AG10803 (cell line): ENCODE measurements around the gene TNFRSF11A.

Experiments used
- DNase-seq: peaks from one replicate; pipeline ENCODE4 v3.0.0; 2010; ENCODE audit warnings: low read depth
- H3K4me3 ChIP-seq: 2 replicates; pipeline ENCODE4 v1.5.1; 2011; ENCODE audit warnings: mild to moderate bottlenecking, low read length, control low read depth
- CTCF ChIP-seq: conservative IDR thresholded peaks from 2 replicates; pipeline ENCODE4 v1.5.1; 2011; ENCODE audit warnings: mild to moderate bottlenecking, low read length, control low read depth, inconsistent platforms

Gene TNFRSF11A

GRCh38 chr18:62402342-62402948 is 77.3 kb downstream of the TNFRSF11A start:
- TF ChIP-seq CTCF: no peak
- H3K4me3 ChIP-seq: no peak overlapping the region
- DNase-seq: no peak

GRCh38 chr18:62403120-62403519 is 78.0 kb downstream of the TNFRSF11A start:
- TF ChIP-seq CTCF: no peak
- no peak for DNase-seq
- H3K4me3 ChIP-seq: no peak overlapping the region

GRCh38 chr18:62404881-62405280 is 79.8 kb downstream of the TNFRSF11A start:
- TF ChIP-seq CTCF: no peak
- no peak overlapping the region for H3K4me3 ChIP-seq
- DNase-seq: no peak

GRCh38 chr18:62407660-62408059 is 82.5 kb downstream of the TNFRSF11A start:
- TF ChIP-seq CTCF: no peak
- DNase-seq: no peak
- H3K4me3 ChIP-seq: no peak overlapping the region

- no peak overlapping the region for H3K4me3 ChIP-seq
- TF ChIP-seq CTCF: no peak
- DNase-seq: no peak
These were observed 84.7 kb downstream of the TNFRSF11A start for GRCh38 chr18:62409821-62410220.

GRCh38 chr18:62412231-62412979 is 87.3 kb downstream of the TNFRSF11A start:
- no peak for TF ChIP-seq CTCF
- H3K4me3 ChIP-seq: no peak overlapping the region
- no peak for DNase-seq

GRCh38 chr18:62413206-62413605 is 88.1 kb downstream of the TNFRSF11A start:
- DNase-seq: no peak
- no peak overlapping the region for H3K4me3 ChIP-seq
- TF ChIP-seq CTCF: no peak
